Endodermal cell (in vitro differentiated cells): ENCODE measurements around the gene HHIPL2. TPM values are rescaled to one million over a fixed set of nuclear protein-coding genes. Genes with fewer than 3 reads are reported as not detected.

Experiments
- DNase-seq: peaks from one replicate; pipeline ENCODE4 v3.0.0-alpha.2; 2017
- H3K27ac ChIP-seq: 2 replicates; pipeline ENCODE4 v1.5.1; 2013; ENCODE audit warnings: mild to moderate bottlenecking, low read depth, low read length, moderate library complexity
- H3K27me3 ChIP-seq: 2 replicates; pipeline ENCODE4 v1.6.1; 2013; ENCODE audit warnings: mild to moderate bottlenecking, low read length, moderate library complexity; ENCODE audit not compliant: insufficient read depth, control insufficient read depth, poor library complexity, severe bottlenecking
- H3K36me3 ChIP-seq: 2 replicates; pipeline ENCODE4 v1.7.0; 2013; ENCODE audit warnings: mild to moderate bottlenecking, low read length, moderate library complexity; ENCODE audit not compliant: control insufficient read depth, insufficient read depth
- H3K4me1 ChIP-seq: one replicate; pipeline ENCODE4 v1.7.0; 2013; ENCODE audit warnings: low read length; ENCODE audit not compliant: control insufficient read depth, insufficient read depth
- H3K4me3 ChIP-seq: 2 replicates; pipeline ENCODE4 v1.5.1; 2013; ENCODE audit warnings: mild to moderate bottlenecking, low read length, moderate library complexity
- H3K9ac ChIP-seq: 2 replicates; pipeline ENCODE4 v1.6.1; 2013; ENCODE audit warnings: mild to moderate bottlenecking, low read length, moderate library complexity; ENCODE audit not compliant: poor library complexity, severe bottlenecking; ENCODE audit errors: extremely low read depth
- H3K9me3 ChIP-seq: 2 replicates; pipeline ENCODE4 v1.6.1; 2013; ENCODE audit warnings: mild to moderate bottlenecking, low read length, moderate library complexity; ENCODE audit not compliant: control insufficient read depth
- H3K27ac Mint-ChIP-seq: 2 replicates; pipeline ENCODE4 v1.8.0; 2020; ENCODE audit warnings: mixed read lengths
- H3K27me3 Mint-ChIP-seq: 2 replicates; pipeline ENCODE4 v1.8.0; 2021; ENCODE audit warnings: mild to moderate bottlenecking, mixed read lengths; ENCODE audit not compliant: insufficient read depth
- H3K36me3 Mint-ChIP-seq: 2 replicates; pipeline ENCODE4 v1.8.0; 2020; ENCODE audit warnings: low read depth, mixed read lengths
- H3K4me1 Mint-ChIP-seq: 2 replicates; pipeline ENCODE4 v1.8.0; 2020; ENCODE audit warnings: mixed read lengths
- H3K4me3 Mint-ChIP-seq: 2 replicates; pipeline ENCODE4 v1.8.0; 2020; ENCODE audit warnings: mild to moderate bottlenecking, moderate library complexity, mixed read lengths
- H3K9me3 Mint-ChIP-seq: 2 replicates; pipeline ENCODE4 v1.8.0; 2020; ENCODE audit warnings: mild to moderate bottlenecking, mixed read lengths
- WGBS, 2 experiments: methylation state at CpG; one replicate each; pipeline versions ENCODE4 v1.1.5 to v1.1.7; 2013; ENCODE audit warnings: missing lambda C conversion rate in 2 of 2, mixed read lengths in 1 of 2; ENCODE audit not compliant: insufficient coverage in 1 of 2, insufficient read length in 1 of 2; 5-methylcytosine and 5-hydroxymethylcytosine counted together
- total RNA-seq, 2 donors: library from RNA; stranded (reverse); fragmentation: NEBNext Ultra II Directional in 1 of 2; extraction: Animal tissue kit (Norgen Biotek cat#: 25700) in 1 of 2; gene quantifications; 2 replicates in 1 of 2; 3 replicates in 1 of 2; pipeline ENCODE4 v1.2.1, GENCODE V29; 2021
- TF ChIP-seq, protein P1 (sequence below): fragments of 200-600 bp; sonication (generic); conservative IDR thresholded peaks from 2 replicates; pipeline ENCODE4 v1.5.0; 2021; ENCODE audit warnings: antibody characterized with exemption, mild to moderate bottlenecking

Gene HHIPL2
- total RNA-seq, 2 donors from 2014 or later: 0.49 to 1.6 TPM

DNA sequence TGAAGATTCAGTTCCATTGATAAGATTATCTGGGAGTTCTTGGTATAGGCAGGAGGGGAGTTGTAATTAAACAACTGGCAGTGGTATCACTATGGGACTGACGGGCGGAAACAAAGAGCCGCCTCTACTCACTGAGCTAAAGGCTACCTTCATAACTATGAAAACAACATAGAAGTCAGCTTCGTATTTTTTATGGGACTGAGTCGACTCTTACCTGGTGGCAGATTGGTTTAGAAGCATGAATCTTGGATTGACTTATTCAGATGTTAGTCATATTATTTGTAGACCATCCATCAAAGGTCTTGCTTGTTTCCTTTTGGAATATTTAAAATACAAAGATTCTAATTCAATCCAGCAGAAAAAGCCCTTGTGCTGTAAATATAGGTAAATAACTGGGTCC is 6.3 kb upstream of the HHIPL2 start:
- Histone ChIP-seq H3K4me3 (no peak overlapping the region), H3K36me3 (peaks cover 34% of the 10 kb centered on the region), H3K27ac (no peak overlapping the region), H3K9ac (no peak overlapping the region), H3K9me3 (no peaks in the 10 kb centered on the region), H3K4me1 (no peaks in the 10 kb centered on the region), H3K27me3 (no peaks in the 10 kb centered on the region)
- WGBS, 2 experiments: 80 to 94% methylated on average over 1 to 5 of the region's 5 CpGs
- Mint-ChIP-seq H3K9me3 (no peaks in the 10 kb centered on the region), H3K4me1 (no peaks in the 10 kb centered on the region), H3K4me3 (no peak overlapping the region), H3K27me3 (no peaks in the 10 kb centered on the region), H3K36me3 (peaks cover 20% of the 10 kb centered on the region), H3K27ac (no peak overlapping the region)
- TF ChIP-seq, protein P1, sequence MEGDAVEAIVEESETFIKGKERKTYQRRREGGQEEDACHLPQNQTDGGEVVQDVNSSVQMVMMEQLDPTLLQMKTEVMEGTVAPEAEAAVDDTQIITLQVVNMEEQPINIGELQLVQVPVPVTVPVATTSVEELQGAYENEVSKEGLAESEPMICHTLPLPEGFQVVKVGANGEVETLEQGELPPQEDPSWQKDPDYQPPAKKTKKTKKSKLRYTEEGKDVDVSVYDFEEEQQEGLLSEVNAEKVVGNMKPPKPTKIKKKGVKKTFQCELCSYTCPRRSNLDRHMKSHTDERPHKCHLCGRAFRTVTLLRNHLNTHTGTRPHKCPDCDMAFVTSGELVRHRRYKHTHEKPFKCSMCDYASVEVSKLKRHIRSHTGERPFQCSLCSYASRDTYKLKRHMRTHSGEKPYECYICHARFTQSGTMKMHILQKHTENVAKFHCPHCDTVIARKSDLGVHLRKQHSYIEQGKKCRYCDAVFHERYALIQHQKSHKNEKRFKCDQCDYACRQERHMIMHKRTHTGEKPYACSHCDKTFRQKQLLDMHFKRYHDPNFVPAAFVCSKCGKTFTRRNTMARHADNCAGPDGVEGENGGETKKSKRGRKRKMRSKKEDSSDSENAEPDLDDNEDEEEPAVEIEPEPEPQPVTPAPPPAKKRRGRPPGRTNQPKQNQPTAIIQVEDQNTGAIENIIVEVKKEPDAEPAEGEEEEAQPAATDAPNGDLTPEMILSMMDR: no peak
- DNase-seq: no peak

DNA sequence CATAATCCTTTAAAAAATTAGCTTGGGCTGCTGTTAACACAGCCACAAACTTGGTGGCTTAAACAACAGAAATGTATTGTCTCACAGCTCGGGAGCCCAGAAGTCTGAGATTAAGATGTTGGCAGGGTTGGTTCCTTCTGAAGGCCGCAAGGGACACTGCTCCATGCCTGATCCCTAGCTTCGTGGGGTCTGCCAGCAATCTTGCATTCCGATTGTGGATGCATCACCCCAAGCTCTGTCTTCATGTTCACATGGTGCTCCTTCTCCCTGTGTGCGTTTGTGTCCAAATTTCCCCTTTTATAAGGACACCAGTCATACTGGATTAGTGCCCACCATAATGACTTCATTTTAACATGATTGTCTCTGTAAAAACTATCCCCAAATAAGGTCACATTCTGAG is 5.0 kb upstream of the HHIPL2 start:
- no peak for DNase-seq
- Histone ChIP-seq H3K36me3 (peaks cover 27% of the 10 kb centered on the region), H3K4me3 (no peak overlapping the region), H3K9me3 (no peaks in the 10 kb centered on the region), H3K27ac (no peak overlapping the region), H3K4me1 (no peaks in the 10 kb centered on the region), H3K27me3 (no peaks in the 10 kb centered on the region), H3K9ac (no peak overlapping the region)
- Mint-ChIP-seq H3K27me3 (no peaks in the 10 kb centered on the region), H3K4me3 (no peak overlapping the region), H3K4me1 (peaks cover 6% of the 10 kb centered on the region), H3K9me3 (no peaks in the 10 kb centered on the region), H3K27ac (no peak overlapping the region), H3K36me3 (peaks cover 20% of the 10 kb centered on the region)
- TF ChIP-seq, protein P1: no peak
- 84 to 95% methylated on average over 5 of the region's 5 CpGs for WGBS, 2 experiments

DNA sequence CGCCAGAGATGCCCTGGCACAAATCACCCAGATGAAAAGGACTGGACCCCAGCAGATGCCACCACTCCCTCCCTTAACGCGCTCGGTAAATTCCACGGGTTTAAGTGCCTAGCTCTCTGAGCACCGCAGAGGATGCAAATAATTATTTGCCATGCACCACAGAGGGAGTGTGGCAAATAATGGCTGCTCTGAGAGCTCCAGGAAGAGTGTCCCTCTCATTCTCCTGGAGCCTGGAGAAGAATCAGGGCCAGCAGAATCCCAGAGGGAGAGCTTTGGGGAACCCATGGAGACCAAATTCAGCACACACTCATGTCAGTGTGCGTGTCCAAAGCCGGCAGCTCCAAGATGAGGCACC is 667 bp downstream of the HHIPL2 start:
- H3K4me3 ChIP-seq: no peak overlapping the region
- H3K9ac ChIP-seq: no peak overlapping the region
- Mint-ChIP-seq H3K4me1 (peaks cover 21% of the 10 kb centered on the region), H3K27ac (peak overlapping the region; percentile 66), H3K9me3 (no peaks in the 10 kb centered on the region), H3K27me3 (no peaks in the 10 kb centered on the region), H3K36me3 (no peaks in the 10 kb centered on the region), H3K4me3 (no peak overlapping the region)
- TF ChIP-seq, protein P1: no peak
- H3K9me3 ChIP-seq: no peaks in the 10 kb centered on the region
- WGBS, 2 experiments: 79 to 87% methylated on average over 4 to 8 of the region's 8 CpGs
- H3K4me1 ChIP-seq: no peaks in the 10 kb centered on the region
- H3K36me3 ChIP-seq: no peaks in the 10 kb centered on the region
- H3K27ac ChIP-seq: no peak overlapping the region
- H3K27me3 ChIP-seq: no peaks in the 10 kb centered on the region
- no peak for DNase-seq
